Measurements from ENCODE around the gene SCIN.

SCIN gene

DNA sequence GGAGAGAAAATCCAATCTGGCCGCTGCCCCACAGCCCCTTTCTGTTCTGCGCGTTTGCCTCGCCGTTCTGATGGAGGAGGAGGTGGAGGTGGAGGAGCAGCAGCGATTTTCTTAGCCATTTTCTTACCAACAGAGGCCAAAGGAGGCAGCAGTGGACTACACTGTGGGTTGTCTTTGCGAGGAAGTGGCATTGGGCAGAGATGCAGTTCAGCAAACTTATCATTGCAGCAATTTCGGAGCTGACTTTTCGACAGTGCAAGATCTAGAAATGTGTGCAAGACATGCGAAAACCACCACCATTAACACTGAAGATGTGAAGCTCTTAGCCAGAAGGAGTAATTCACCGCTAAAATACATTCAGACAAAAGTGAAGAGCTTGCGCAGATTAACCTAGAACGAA is 115.0 kb downstream of the SCIN start:
- TF ChIP-seq, protein P1, sequence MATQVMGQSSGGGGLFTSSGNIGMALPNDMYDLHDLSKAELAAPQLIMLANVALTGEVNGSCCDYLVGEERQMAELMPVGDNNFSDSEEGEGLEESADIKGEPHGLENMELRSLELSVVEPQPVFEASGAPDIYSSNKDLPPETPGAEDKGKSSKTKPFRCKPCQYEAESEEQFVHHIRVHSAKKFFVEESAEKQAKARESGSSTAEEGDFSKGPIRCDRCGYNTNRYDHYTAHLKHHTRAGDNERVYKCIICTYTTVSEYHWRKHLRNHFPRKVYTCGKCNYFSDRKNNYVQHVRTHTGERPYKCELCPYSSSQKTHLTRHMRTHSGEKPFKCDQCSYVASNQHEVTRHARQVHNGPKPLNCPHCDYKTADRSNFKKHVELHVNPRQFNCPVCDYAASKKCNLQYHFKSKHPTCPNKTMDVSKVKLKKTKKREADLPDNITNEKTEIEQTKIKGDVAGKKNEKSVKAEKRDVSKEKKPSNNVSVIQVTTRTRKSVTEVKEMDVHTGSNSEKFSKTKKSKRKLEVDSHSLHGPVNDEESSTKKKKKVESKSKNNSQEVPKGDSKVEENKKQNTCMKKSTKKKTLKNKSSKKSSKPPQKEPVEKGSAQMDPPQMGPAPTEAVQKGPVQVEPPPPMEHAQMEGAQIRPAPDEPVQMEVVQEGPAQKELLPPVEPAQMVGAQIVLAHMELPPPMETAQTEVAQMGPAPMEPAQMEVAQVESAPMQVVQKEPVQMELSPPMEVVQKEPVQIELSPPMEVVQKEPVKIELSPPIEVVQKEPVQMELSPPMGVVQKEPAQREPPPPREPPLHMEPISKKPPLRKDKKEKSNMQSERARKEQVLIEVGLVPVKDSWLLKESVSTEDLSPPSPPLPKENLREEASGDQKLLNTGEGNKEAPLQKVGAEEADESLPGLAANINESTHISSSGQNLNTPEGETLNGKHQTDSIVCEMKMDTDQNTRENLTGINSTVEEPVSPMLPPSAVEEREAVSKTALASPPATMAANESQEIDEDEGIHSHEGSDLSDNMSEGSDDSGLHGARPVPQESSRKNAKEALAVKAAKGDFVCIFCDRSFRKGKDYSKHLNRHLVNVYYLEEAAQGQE (IDR thresholded peaks at IDR 0.05; ENCODE audit: insufficient read depth in 1 of 2, low read depth in 2 of 2, low read length in 2 of 2): no peak
- TF ChIP-seq POLR2AphosphoS5 (IDR thresholded peaks at IDR 0.05; ENCODE audit: low read depth, low read length): no peak
- no peak for TF ChIP-seq FOXP2 (optimal IDR thresholded peaks at IDR 0.05; ENCODE audit: borderline replicate concordance, extremely low read depth, extremely low read length, insufficient read depth)
- TF ChIP-seq SIN3A (IDR thresholded peaks at IDR 0.05; ENCODE audit: borderline replicate concordance, insufficient read depth, low read length): no peak
- no peak for TF ChIP-seq TAF1 (IDR thresholded peaks at IDR 0.05; ENCODE audit: borderline replicate concordance, insufficient read depth, low read length)

DNA sequence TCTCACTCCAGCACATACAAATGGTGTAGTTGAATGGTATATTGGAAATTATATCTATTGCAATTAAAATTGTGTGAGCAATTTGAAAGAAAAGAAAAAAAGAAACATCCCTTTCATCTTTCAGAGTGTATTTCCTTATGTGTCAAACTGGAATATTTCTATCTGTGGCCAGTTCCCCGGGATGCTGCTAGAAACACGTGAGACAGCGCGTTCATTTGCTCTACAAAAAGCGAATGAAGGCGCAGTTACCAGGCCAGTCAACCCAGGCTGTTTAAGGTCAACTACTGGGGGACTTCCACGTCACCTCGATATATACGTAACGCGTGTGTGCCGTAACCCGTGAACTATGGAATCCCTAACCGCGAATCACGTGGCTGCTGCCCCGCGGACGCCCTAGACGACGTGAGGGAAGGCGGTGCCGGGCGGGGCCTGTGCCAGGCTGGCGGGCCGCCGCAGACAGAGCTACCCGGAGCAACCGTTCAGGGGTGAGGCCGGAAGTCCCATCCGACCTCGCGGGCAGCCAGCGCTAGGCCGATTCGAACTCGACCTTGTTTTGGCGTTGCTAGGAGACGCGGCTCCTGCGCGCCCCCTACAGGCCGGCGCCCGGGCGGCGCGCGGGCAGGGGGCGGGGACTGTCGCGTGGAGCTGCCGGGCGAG is 115.8 kb downstream of the SCIN start:
- 0 out of 2 replicates have a peak, but pooled peaks have one; percentile 53 for TF ChIP-seq SIN3A (IDR thresholded peaks at IDR 0.05; ENCODE audit: borderline replicate concordance, insufficient read depth, low read length)
- TF ChIP-seq TAF1 (IDR thresholded peaks at IDR 0.05; ENCODE audit: borderline replicate concordance, insufficient read depth, low read length): no peak
- TF ChIP-seq POLR2AphosphoS5 (IDR thresholded peaks at IDR 0.05; ENCODE audit: low read depth, low read length): no peak
- TF ChIP-seq FOXP2 (optimal IDR thresholded peaks at IDR 0.05; ENCODE audit: borderline replicate concordance, extremely low read depth, extremely low read length, insufficient read depth): peak; percentile 39

DNA sequence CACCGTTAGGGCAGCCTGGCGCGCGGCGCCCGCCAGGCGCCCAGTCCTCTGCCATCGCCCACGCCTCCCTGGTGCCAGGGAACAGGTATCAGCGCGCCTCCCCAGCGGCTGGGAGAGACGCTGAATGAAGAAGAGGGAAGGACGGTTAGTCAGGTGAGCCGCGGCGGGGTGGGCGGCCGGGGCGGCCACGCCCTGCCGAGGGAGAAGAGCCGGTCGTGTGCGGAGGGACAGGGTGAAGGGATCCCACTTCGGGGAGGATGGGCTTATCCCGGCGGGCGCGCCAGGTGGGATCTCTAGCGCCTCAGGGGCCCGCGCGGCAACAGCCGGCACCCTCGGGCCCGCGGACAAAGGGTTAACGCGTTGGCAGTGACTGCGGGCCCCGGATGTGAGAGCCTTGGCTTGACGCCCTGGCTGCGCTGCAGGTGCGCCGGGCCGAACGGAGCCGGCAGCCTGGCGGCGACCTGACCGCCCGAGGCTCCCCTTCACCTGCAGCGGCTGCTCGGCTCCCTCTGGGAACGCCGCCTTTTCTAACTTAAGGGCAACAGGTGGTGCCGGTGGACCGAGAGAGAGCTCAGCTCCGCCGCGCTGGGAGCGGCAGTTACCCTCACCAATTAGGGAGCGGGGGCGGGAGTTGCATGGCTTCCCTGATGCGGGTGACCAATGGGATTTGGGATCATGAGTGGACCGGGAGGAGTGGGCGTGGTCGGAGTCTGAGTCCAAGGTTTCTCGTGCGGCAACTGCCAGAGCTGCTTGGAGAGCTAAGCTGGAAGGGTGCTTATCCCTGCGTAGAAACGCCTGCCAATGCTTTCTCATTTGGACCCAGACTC is 116.6 kb downstream of the SCIN start, which contains the start of gene ARL4A:
ARL4A (plus strand) TSS at position 743 of the 827 bp plus-strand sequence. CDS start 622 bp downstream, outside the sequence.
- TF ChIP-seq FOXP2 (optimal IDR thresholded peaks at IDR 0.05; ENCODE audit: borderline replicate concordance, extremely low read depth, extremely low read length, insufficient read depth) (no peak), SIN3A (IDR thresholded peaks at IDR 0.05; ENCODE audit: borderline replicate concordance, insufficient read depth, low read length) (no peak), POLR2AphosphoS5 (IDR thresholded peaks at IDR 0.05; ENCODE audit: low read depth, low read length) (peak; percentile 91), TAF1 (IDR thresholded peaks at IDR 0.05; ENCODE audit: borderline replicate concordance, insufficient read depth, low read length) (peak; percentile 99)
- TF ChIP-seq, protein P1 (IDR thresholded peaks at IDR 0.05; ENCODE audit: insufficient read depth in 1 of 2, low read depth in 2 of 2, low read length in 2 of 2): peak; percentile 14 to 70; a peak in 3 of 4 replicates

DNA sequence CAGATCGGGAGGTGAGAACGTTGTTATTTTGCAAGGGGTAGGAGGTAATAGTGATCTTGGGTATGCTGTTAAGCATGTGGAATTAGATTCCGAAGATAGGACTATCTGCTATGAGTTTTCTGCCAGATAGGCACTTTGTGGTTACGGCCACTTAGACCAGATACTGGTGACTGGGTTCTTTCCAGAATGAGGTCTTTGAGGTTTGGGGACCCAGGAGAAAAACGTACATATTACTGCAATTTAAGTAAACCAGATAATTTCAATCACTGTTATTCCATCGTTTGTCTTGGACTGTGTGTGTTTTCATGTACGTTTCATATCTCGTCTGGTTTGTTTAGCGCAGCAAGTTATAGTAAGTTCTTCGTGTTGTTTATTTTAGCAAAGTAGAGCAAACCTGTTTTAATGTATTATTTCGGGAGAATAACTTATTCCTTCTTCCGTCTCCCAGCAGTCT is 117.2 kb downstream of the SCIN start:
- TF ChIP-seq, protein P1 (IDR thresholded peaks at IDR 0.05; ENCODE audit: insufficient read depth in 1 of 2, low read depth in 2 of 2, low read length in 2 of 2): no peak
- TF ChIP-seq SIN3A (IDR thresholded peaks at IDR 0.05; ENCODE audit: borderline replicate concordance, insufficient read depth, low read length) (no peak), FOXP2 (optimal IDR thresholded peaks at IDR 0.05; ENCODE audit: borderline replicate concordance, extremely low read depth, extremely low read length, insufficient read depth) (no peak), POLR2AphosphoS5 (IDR thresholded peaks at IDR 0.05; ENCODE audit: low read depth, low read length) (no peak), TAF1 (IDR thresholded peaks at IDR 0.05; ENCODE audit: borderline replicate concordance, insufficient read depth, low read length) (no peak)

DNA sequence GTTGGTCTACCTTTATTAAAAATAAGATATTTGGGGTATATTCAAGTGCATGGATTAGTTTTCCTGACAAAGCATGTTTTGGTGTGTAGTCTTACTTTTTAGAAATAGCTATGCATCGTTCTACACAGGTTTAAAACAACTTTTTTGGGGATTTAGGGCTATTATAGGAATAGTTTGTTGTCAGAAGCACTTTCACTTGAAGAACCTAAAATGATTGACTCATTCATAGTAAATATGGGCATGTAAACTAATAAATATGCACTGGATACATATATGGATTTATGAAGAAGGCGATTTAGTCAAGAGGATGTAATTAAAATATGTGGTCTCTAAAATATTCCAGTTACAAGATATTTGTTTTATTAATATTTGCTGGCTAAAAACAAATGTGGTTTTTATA is 118.9 kb downstream of the SCIN start:
- TF ChIP-seq, protein P1 (IDR thresholded peaks at IDR 0.05; ENCODE audit: insufficient read depth in 1 of 2, low read depth in 2 of 2, low read length in 2 of 2): no peak
- TF ChIP-seq POLR2AphosphoS5 (IDR thresholded peaks at IDR 0.05; ENCODE audit: low read depth, low read length) (no peak), FOXP2 (optimal IDR thresholded peaks at IDR 0.05; ENCODE audit: borderline replicate concordance, extremely low read depth, extremely low read length, insufficient read depth) (no peak), SIN3A (IDR thresholded peaks at IDR 0.05; ENCODE audit: borderline replicate concordance, insufficient read depth, low read length) (no peak), TAF1 (IDR thresholded peaks at IDR 0.05; ENCODE audit: borderline replicate concordance, insufficient read depth, low read length) (no peak)
